Measurements from ENCODE around the gene TNP2.
A peak's percentile ranks its signal among the peaks of the same experiment; 100 is the strongest.
"Not testable (repeated sequence)": the region's sequence is repeated elsewhere in the genome, so short reads cannot be mapped to it uniquely, and the experiment has no call there.

TNP2 gene

GRCh38 chr16:11225677-11226549, 43.2 kb downstream of the TNP2 start:
- no peak for DNase-seq (ENCODE audit: low read depth in 1 of 2, low spot score in 1 of 2)

DNA sequence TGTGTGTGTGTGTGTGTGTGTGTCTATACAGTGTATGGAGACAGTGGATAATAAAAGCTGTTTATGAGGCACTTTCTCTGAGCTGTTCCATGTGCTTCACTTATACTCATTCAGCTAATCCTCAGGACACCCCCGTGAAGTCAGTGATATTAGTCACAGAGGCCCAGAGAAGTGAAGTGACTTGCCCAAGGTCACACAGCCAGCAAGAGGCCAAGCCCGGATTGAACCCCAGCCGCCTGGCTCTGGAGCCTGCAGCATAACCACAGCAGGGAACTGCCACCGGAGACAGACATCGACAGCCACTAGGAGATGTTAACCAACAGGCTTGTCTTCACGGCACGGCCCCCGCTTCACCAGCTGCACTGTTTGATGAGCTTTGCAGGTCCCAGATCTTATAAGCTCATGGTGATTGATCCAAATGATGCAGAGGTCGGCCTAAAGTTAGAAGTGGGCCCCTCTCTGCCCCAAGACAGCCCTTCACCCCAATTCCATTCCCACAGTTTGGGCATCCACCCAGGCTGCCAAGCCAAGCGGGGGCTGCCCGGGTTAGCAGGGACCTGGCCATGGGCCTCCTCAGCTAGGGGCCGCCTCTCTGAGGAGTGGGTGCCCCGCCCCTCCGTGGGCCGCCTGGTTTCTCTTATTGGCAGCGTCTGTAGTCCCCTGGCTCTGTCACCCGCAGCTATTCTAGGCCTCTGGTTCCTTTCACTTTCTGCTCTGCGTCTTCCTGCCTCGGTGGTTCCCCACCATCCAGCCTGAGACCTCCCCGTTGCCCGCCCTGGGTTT, 44.0 kb downstream of the TNP2 start:
- DNase-seq (ENCODE audit: low read depth in 1 of 2, low spot score in 1 of 2), result peak; percentile 23 to 81

DNA sequence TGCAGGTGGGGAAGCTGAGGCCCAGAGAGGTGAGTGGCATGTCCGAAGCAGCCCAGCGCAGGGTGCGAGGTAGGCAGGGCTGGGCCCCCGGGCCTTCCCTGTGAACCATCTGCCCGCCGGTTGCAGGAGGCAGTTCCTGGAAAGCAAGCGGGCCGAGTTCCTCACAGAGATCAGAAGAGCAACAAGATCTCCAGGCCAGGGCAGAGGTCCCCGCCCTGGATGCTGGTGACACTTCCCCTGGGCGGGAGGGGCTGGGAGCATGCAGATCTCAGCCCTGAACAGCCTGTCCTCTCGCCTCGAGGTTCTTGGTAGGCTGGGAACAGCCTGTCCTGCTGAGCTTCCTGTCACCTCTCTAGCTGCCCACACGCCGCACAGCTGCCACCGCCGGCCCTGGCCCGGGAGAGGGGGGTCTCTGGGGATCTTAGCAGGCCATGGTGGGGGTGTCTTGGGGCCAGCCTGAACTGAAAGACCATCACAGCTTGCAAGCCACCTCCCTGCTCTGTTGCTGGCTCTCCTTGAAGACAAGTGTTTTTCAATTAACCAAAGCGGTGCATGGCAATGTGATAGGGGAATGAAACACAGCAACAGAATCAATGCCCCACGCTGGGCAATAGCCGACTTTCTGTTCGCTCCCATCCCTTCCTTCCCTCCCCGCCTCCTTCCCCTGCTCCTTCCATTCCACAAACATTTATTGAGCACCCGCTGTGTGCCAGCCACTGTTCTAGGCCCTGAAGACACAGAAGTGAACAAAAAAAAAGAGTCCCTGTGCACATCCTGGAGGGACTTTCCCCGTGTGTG, 44.8 kb downstream of the TNP2 start:
- DNase-seq (ENCODE audit: low read depth in 1 of 2, low spot score in 1 of 2), result peak in 1 of 2 donors; percentile 35

GRCh38 chr16:11220507-11220906, 48.6 kb downstream of the TNP2 start:
- not testable (repeated sequence) for DNase-seq (ENCODE audit: low read depth in 1 of 2, low spot score in 1 of 2)

- DNase-seq (ENCODE audit: low read depth in 1 of 2, low spot score in 1 of 2), result no peak
Observed at GRCh38 chr16:11219178-11219577, 49.9 kb downstream of the TNP2 start.

- DNase-seq (ENCODE audit: low read depth in 1 of 2, low spot score in 1 of 2), result no peak
Observed at GRCh38 chr16:11218604-11218962, 50.5 kb downstream of the TNP2 start.
